ENCODE measurements around the gene AIDA.

DNA sequence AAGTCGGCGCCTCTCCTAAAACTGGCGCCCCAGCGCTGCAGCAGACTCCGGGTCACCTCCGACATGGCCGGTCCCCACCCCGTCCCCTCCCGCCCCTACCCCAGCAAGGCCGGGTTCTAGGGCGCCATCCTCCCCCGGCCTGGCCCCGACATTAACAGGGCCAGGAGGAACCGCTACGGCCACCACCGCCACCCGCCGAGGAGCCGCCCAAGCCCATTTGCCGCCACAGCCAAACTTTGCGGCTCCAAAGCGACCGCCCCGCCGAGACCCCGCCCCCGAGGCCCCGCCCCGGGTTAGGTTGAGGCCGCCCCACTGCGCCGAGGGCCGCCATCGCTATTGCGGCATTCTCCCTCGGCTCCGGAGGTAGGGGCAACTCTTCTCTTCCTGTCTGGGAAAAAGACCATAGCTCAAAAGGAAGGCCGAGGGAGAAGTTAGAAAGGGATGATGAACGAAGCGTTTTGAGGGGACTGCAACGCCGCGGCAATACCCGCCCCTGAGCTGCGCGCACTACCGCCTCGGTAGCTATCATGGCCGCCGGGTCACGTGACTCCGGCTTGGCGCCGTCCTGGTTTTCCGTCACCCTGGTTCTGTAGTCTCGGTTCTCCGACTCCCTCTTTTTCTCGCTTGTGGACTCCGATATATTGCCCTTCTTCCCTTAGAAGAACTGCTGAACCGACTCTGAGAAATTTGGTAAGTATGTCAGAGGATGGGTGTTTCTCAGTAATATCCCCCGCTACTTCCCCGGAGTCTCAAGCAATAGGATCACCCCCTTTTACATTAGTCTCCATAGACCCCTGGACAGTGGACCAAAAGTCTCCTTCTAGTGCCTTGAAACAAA lies at the start of gene AIDA, which contains the start of gene BROX:
- TF ChIP-seq, protein P1, sequence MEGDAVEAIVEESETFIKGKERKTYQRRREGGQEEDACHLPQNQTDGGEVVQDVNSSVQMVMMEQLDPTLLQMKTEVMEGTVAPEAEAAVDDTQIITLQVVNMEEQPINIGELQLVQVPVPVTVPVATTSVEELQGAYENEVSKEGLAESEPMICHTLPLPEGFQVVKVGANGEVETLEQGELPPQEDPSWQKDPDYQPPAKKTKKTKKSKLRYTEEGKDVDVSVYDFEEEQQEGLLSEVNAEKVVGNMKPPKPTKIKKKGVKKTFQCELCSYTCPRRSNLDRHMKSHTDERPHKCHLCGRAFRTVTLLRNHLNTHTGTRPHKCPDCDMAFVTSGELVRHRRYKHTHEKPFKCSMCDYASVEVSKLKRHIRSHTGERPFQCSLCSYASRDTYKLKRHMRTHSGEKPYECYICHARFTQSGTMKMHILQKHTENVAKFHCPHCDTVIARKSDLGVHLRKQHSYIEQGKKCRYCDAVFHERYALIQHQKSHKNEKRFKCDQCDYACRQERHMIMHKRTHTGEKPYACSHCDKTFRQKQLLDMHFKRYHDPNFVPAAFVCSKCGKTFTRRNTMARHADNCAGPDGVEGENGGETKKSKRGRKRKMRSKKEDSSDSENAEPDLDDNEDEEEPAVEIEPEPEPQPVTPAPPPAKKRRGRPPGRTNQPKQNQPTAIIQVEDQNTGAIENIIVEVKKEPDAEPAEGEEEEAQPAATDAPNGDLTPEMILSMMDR (conservative IDR thresholded peaks at IDR 0.05; ENCODE audit: low read depth, low read length) = no peak
- TF ChIP-seq EZH2phosphoT487 (IDR thresholded peaks at IDR 0.05; ENCODE audit: borderline replicate concordance, low read length) (no peak), EZH2 (IDR thresholded peaks at IDR 0.05; ENCODE audit: low read length, unreplicated experiment) (no peak)
